Measurements from ENCODE around the gene GNG7. TPM values are rescaled to one million over a fixed set of nuclear protein-coding genes. Genes with fewer than 3 reads are reported as not detected.

The GNG7 gene
- total RNA-seq, 1 experiment from 2014 or later = 7.7 TPM

DNA sequence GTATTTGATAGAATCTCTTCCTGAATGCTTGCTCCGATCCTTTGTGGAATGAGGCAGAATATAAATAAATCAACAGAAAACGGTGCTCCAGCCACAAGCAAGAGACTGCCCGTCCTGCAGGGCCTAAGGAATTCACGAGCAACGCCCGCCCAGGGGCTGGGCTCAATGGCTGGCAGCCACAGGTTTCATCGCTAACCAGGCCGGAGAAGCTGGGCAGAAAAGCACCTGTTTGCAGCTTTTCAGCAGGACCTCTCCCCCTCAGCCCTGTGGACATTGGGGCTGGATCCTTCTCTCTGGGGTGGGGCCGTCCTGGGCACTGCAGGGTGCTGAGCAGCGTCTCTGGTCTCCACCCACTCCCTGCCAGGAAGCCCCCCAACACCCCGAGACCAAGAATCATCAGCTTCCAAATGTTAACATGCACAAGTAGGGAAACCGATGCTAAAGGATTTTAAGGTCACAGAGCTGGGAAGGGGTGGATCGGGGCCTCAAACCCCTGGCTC is 124.1 kb downstream of the GNG7 start:
- H3T11ph ChIP-seq (ENCODE audit: low read length) = no peak overlapping the region
- H3K79me1 ChIP-seq (ENCODE audit: insufficient read depth, low read depth, low read length, poor library complexity, severe bottlenecking) = no peaks in the 10 kb centered on the region
- H2BK15ac ChIP-seq (ENCODE audit: low read depth, low read length) = no peak overlapping the region
- no peak overlapping the region for H2AFZ ChIP-seq (ENCODE audit: low read length)
- no peaks in the 10 kb centered on the region for H3K79me2 ChIP-seq (ENCODE audit: insufficient read depth, low read length)
- no peak overlapping the region for H2AK5ac ChIP-seq (ENCODE audit: insufficient read length, low read length)
- DNase-seq = peak; percentile 55
- no peaks in the 10 kb centered on the region for H3K27me3 ChIP-seq (ENCODE audit: insufficient read depth, low read length)
- no peak overlapping the region for H4K91ac ChIP-seq (ENCODE audit: insufficient read length, low read depth, low read length)
- H3K4me3 Mint-ChIP-seq = peak overlapping the region; percentile 66 to 80
- no peak overlapping the region for H2BK20ac ChIP-seq (ENCODE audit: low read depth, low read length, poor library complexity, severe bottlenecking)
- peaks cover 3% of the 10 kb centered on the region for H3K27me3 Mint-ChIP-seq (ENCODE audit: low read depth)
- TF ChIP-seq, protein P1, sequence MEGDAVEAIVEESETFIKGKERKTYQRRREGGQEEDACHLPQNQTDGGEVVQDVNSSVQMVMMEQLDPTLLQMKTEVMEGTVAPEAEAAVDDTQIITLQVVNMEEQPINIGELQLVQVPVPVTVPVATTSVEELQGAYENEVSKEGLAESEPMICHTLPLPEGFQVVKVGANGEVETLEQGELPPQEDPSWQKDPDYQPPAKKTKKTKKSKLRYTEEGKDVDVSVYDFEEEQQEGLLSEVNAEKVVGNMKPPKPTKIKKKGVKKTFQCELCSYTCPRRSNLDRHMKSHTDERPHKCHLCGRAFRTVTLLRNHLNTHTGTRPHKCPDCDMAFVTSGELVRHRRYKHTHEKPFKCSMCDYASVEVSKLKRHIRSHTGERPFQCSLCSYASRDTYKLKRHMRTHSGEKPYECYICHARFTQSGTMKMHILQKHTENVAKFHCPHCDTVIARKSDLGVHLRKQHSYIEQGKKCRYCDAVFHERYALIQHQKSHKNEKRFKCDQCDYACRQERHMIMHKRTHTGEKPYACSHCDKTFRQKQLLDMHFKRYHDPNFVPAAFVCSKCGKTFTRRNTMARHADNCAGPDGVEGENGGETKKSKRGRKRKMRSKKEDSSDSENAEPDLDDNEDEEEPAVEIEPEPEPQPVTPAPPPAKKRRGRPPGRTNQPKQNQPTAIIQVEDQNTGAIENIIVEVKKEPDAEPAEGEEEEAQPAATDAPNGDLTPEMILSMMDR (conservative IDR thresholded peaks at IDR 0.05) = no peak
- H4K5ac ChIP-seq (ENCODE audit: insufficient read length, low read depth, low read length) = no peak overlapping the region
- WGBS (ENCODE audit: extremely low coverage, insufficient read length, low lambda C conversion rate) = no CpG with 5 or more reads among the region's 13 CpGs
- H3K4me2 ChIP-seq (ENCODE audit: insufficient read depth, insufficient read length, low read length) = peak overlapping the region; percentile 31
- peaks cover 2% of the 10 kb centered on the region; the same call in 1 of the 2 replicates for H3K4me1 ChIP-seq (ENCODE audit: insufficient read depth, low read length)
- peaks cover 0 to 10% (median 7%) of the 10 kb centered on the region in 3 experiments; a peak in 5 of 7 replicates for H3K36me3 Mint-ChIP-seq (ENCODE audit: insufficient read depth in 1 of 3, low read depth in 3 of 3)
- peak overlapping the region in 2 of 3 experiments; percentile 60 to 67; a peak in 1 of 7 replicates for H3K27ac Mint-ChIP-seq
- no peak overlapping the region for H3K4ac ChIP-seq (ENCODE audit: low read depth, low read length)
- H2BK5ac ChIP-seq (ENCODE audit: insufficient read length, low read length) = no peak overlapping the region
- H3K14ac ChIP-seq (ENCODE audit: insufficient read depth, low read length) = peak overlapping the region; percentile 25; the same call in 1 of the 2 replicates
- H4K20me1 ChIP-seq (ENCODE audit: control insufficient read depth, insufficient read depth, insufficient read length) = no peaks in the 10 kb centered on the region
- no peak overlapping the region for H3K23ac ChIP-seq (ENCODE audit: insufficient read length, low read depth, low read length)
- peaks cover 13 to 19% of the 10 kb centered on the region in 2 experiments for H3K4me1 Mint-ChIP-seq
- no peak overlapping the region for H2BK120ac ChIP-seq (ENCODE audit: low read depth, low read length, poor library complexity, severe bottlenecking)
- H3K9ac ChIP-seq (ENCODE audit: extremely low read depth, insufficient read length, low read length) = no peak overlapping the region
- H4K8ac ChIP-seq (replicated peaks; ENCODE audit: insufficient read length, low read depth, low read length) = no peak overlapping the region
- H3K9me3 Mint-ChIP-seq = peaks cover 16% of the 10 kb centered on the region in 2 experiments
- no peaks in the 10 kb centered on the region for H3K9me3 ChIP-seq (ENCODE audit: control insufficient read depth, low read depth, low read length)
- H3K56ac ChIP-seq (ENCODE audit: insufficient read length, low read depth, low read length) = no peak overlapping the region
- H3K27ac ChIP-seq (ENCODE audit: insufficient read length, low read depth, low read length) = no peak overlapping the region
- H3K18ac ChIP-seq (ENCODE audit: insufficient read length, low read depth, low read length) = peak overlapping the region; percentile 38
- no peak overlapping the region for H2BK12ac ChIP-seq (ENCODE audit: insufficient read length, low read depth, low read length)
- H3K23me2 ChIP-seq (ENCODE audit: insufficient read length, low read depth, low read length, poor library complexity, severe bottlenecking) = peaks cover 12% of the 10 kb centered on the region
